GM18499 (cell line): Measurements from ENCODE around the gene NPSR1.
"Not testable (repeated sequence)": the region's sequence is repeated elsewhere in the genome, so short reads cannot be mapped to it uniquely, and the experiment has no call there.

Source experiments
- ATAC-seq: cut with Tn5 transposase; IDR thresholded peaks from one replicate; pipeline ENCODE4 v1.9.1; 2021; ENCODE audit warnings: moderate number of reproducible peaks; ENCODE audit not compliant: insufficient read depth, unreplicated experiment

Gene NPSR1

DNA sequence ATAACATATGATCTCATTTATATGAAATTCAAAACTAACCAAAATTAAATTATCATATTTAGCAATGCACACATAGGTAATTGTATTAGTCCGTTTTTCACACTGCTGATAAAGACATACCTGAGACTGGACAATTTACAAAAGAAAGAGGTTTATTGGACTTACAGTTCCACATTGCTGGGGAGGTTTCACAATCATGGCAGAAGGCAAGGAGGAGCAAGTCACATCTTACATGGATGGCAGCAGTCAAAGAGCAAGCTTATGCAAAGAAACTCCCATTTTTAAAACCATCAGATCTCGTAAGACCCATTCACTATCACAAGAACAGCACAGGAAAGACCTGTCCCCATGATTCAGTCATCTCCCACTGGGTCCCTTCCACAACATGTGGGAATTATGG lies 200.4 kb downstream of the NPSR1 start:
- not testable (repeated sequence) for ATAC-seq

DNA sequence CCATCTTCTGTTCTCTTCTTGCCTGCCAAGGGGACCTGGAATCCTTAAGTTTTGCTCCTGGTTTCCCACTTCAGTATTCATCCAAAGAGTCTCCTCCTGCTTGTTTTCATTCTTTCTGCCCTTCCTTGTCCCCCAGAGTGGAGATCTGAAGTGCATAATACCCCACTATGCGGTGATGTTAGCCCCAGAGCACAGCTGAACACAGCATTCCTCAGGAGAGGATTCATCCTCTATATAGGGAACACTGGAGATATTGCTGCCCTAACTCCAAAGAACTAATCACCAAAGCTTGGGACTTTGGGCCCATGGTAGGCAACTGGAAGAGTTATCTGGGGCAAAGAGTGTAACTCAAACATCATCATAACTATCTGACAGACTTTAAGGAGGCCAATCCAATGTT lies 201.3 kb downstream of the NPSR1 start:
- ATAC-seq: not testable (repeated sequence)

DNA sequence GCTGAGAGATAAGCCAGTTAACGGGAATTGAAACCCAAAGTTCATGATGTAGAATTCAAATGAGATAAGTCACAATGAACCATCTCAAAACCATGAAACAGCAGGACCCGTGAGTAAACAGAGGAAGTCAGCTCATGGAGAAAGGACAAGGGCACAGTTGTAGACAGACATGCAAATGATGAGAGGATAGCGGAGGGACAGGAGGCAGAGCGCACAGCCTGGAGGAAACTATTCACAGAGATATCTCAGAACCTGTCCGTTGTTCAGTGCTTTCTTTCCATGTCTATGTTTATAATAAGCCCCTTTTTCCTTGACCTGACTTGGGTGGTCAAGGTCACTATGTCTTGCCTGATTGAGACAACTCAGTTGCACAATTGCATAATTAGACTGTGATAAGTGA lies 208.2 kb downstream of the NPSR1 start:
- ATAC-seq: not testable (repeated sequence)

DNA sequence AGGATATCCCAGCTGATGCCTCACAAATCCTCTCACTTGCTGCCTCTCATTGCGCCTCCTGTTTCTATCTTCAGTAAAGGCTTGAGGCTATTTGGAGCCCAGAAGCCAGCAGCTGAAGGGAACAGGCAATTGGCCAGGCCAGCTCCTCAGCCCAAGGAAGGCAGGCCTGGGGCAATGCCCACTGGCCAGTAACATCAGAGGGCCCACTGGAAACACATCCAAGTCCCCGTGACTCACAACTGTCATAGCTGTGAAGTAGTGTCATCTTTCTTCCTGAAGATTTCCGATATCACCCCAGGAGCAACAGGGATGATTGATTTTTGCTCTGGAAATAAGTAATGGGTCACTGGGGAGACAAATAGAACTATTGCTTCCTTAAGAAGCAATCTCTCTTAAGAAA lies 209.3 kb downstream of the NPSR1 start:
- ATAC-seq: not testable (repeated sequence)

DNA sequence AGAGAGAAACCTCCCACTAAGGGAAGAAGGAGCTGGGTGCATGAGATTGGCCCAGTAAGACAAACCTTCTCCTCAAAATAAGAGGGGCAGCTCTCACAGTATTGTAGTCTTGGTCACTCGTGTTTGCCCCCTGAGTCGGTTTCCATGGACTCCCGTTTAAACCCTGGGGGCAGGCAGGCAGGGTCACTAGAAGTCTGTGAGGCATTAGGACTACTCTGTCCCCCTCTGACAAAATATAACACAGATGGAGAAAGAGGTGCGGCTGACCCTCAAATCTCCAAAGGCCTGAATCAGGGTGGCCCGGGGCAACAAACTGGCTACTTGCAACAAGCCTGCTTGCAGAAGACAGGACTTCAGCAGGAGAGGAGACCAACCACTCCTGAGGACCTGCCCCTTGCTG lies 210.6 kb downstream of the NPSR1 start:
- ATAC-seq: not testable (repeated sequence)

DNA sequence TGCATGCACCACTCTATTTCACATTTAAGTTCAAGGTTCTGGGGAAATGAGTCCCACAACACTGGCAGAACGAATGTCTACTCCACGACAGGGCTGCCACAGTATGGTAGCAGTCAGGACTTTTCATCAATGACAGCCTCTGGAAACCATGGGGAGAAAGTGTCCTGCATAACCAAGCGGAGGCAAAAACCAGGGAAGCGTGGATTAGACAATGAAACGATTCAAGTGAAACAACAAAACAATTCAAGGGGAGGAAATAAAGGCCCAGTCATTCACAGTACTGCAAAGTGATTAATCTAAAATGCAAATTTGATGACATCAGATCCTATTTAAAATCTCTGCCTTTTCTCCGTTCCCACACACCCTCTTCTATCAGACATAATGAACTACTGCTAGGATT lies 211.0 kb downstream of the NPSR1 start:
- no peak for ATAC-seq

DNA sequence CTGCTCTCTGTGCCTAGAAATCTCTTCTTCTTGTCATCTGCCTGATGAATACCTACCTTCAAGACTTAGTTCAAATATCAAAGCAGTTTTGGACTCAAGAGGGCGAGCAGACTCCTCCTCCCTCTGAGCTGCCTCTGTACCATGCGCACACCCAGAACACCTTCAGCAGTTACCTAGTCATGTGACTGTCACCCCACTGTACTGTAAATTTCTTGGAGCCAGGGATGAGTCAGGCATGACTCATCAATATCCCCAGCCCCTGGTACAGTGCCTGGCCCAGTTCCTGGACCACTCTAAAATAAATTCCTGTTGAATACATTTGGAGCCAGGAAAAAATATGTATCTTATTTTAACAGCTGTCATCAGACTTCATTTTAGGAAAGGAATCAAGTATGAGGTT lies 212.0 kb downstream of the NPSR1 start:
- not testable (repeated sequence) for ATAC-seq

DNA sequence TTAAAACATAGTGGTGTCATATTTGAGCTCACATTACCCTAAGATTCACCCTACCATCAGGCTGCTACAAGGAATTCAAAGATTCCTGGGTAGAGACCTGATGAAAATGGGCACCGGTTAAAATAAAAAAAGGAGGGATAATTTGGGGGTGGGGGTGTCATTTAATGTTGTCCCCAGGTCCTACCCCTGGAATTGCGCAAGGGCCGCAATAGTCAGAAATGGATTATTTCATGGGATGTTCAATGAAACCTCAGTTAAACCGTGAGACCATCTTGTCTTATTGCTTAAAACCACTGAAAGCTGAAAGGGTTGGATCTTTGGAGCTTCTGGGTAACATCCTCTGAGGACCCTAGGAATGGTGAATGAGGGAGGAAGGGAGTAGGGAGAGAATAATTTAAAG lies 216.3 kb downstream of the NPSR1 start:
- ATAC-seq: not testable (repeated sequence)

DNA sequence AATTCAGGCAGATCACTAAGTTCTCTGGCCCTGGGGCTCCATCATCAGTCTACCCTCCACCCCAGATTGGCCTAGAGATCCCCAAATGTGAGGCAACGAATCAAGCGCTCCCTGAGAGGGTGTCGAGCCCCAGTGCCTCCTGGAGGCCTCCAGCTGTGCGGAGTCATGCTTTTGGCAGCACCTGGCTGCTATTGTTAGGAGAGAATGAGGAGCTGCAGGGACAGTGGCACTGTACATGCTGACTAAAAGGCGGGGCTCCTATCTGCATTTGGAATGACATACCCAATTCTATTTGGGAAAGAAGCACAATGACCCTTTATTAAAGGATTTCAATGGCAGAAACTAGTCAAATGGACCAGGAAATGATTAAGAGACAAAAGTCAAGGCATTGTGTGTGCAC lies 217.5 kb downstream of the NPSR1 start:
- ATAC-seq: no peak

DNA sequence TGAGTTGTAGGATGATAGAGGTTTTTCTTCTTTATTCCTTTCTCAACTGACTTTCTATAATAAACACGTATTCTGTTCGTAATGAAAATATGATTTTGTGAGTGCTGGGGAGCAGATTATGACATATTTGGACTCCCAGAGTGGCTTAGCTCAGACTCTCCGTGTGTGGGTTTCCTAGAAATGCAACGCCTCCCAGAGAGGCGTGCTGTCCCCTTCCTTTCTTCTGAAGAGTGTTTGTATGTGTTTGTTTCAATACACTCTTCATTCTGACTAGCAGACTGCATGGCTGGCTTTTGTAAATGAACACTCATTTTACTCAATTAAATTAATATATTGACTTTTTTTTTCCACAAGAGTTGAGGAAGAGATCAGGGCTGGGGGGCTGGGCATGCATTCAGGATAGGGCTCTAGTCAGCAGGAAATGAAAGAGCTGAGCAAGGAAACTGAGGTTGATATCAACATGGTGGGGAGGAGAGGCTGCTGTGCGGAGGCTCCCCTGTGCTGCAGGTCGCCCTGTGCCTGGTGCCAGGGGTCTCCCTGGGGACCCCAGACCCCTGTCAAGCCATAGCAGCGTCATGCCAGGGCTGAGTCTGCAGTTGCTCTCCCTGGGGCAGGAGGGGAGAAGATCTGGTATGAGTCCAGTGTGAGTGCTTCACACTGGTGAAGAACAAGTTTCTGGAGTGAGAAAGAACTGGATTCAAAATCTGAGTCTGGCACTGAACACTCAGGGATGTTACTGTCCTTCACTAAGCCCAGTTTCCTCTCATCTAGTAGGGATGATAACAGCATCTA lies 221.1 kb downstream of the NPSR1 start:
- ATAC-seq: not testable (repeated sequence)

DNA sequence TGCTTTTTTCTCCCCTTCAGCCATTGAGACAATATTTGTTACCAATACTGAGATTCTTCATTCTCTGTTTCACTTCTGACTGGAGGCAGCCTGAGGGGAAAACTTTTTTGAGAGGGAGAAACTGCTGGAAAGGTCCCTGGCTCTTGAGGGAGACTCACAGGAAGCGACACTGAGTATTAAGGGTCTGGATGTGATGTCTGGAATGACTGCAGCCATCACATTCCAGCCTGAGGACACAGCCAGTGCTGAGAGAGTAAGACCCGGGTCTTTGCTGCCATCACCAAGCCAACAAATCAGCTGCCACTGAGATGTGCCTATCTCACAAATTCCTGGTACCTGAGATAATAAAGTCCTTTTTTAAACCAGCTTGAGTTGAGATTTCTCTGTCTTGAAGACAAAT lies 221.9 kb downstream of the NPSR1 start:
- no peak for ATAC-seq

DNA sequence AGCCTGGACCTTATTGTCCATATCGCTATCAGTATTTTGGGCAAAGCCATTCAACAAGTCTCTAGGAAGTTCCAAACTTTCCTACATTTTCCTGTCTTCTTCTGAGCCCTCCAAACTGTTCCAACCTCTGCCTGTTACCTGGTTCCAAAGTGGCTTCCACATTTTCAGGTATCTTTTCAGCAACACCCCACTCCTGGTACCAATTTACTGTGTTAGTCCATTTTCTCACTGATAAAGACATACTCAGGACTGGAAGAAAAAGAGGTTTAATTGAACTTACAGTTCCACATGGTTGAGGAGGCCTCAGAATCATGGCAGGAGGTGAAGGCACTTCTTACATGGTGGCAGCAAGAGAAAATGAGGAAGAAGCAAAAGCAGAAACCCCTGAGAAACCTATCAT lies 225.8 kb downstream of the NPSR1 start:
- not testable (repeated sequence) for ATAC-seq

DNA sequence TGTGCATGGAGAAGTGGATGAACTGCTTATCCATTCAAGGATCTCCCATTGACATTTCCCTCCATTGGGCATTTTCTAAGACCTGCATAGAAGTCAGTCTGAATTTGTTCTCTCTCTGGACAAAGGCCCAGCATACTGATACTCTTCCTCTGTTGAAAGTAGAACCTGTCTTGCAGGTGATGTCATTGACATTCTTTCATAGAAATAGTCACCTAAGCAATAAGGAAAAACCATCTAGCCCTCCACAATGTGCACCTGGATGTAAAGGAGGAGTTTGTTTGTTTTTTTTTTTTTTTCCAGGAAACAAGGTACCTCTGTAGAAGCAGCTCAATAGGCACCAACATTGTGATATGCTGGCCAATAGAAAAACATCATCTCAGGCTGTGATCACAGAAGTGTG lies 228.8 kb downstream of the NPSR1 start:
- ATAC-seq: no peak

DNA sequence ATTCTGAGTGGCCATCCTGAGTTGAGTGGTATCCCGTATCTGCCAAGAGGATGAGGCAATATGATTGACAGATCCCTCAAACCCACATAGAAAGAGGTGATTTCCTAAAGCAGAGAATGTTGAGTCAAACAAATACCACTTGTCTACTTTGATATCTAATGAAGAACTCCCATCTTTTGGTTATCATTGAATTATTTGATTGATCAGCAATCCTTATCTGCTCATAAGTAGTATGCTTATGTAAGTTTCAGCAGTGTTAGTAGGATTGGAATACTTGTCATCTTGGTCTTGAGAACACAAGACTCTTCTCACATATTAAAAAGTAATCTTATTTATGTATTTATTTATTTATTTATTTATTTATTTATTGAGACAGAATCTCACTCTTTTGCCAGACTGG lies 231.9 kb downstream of the NPSR1 start:
- ATAC-seq: no peak

DNA sequence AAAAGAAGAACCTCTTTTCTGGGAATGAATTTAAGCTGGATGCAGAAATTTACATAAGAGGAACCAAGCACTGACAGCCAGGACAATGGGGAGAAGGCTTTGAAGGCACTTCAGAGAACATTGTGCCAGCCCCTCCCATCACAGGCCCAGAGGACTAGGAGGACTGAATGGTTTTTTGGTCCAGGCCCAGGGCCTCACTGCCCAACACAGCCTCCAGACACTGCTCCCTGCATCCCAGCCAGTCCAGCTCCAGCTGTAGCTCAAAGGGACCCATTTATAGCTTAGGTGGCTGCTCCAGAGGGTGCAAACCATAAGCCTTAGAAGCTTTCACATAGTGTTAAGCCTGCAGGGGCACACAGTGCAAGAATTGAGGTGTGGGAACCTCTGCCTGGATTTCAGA lies 237.2 kb downstream of the NPSR1 start:
- ATAC-seq: no peak
